GM12878 (cell line): Measurements from ENCODE around the gene LSM14A. TPM values are rescaled to one million over a fixed set of nuclear protein-coding genes. Genes with fewer than 3 reads are reported as not detected.

Experiments used
- ATAC-seq: fragments of 200-7000 bp; cut with Tn5 transposase; 3 replicates; pipeline ENCODE4 v1.9.1; 2020; ENCODE audit warnings: mild to moderate bottlenecking, moderate library complexity
- BruUV-seq: library from RNA; stranded (reverse); fragments of 400-500 nt; replicated peaks from 2 replicates; lab custom pipeline; 2021; lab: Mats Ljungman, UMichigan
- CTCF ChIA-PET: fragments of 300-600 bp; sonication (Branson Sonifier 250); formaldehyde crosslinking; extraction: SDS; loops from one replicate; lab custom pipeline; 2021; ENCODE audit warnings: inconsistent platforms; lab: Yijun Ruan, JAX
- POLR2A ChIA-PET: fragments of 350-600 bp; formaldehyde crosslinking; extraction: SDS; loops from one replicate; lab custom pipeline; 2021; ENCODE audit warnings: inconsistent platforms; lab: Charles Lee
- RAD21 ChIA-PET: fragments of 300-600 bp; sonication (Branson Sonifier 250); formaldehyde crosslinking; loops from one replicate; lab custom pipeline; 2023; ENCODE audit warnings: antibody characterized with exemption; ENCODE audit not compliant: unreplicated experiment; lab: Charles Lee
- SMC1A ChIA-PET: fragments of 300-600 bp; sonication (Branson Sonifier 250); formaldehyde crosslinking; loops from one replicate; lab custom pipeline; 2023; ENCODE audit not compliant: unreplicated experiment, uncharacterized antibody; lab: Charles Lee
- DNase-seq: peaks from one replicate; pipeline ENCODE4 v3.0.0-alpha.2; 2011; ENCODE audit warnings: low read depth, low spot score
- FAIRE-seq: peaks from 3 replicates; lab custom pipeline; 2011; peaks lifted over from hg19 to GRCh38; lab: Jason Lieb, UNC
- H2AFZ ChIP-seq: 2 replicates; pipeline ENCODE4 v1.6.0; 2011; ENCODE audit warnings: low read depth, low read length, control low read depth; ENCODE audit not compliant: control insufficient read depth
- H3K27ac ChIP-seq: 2 replicates; pipeline ENCODE4 v1.5.1; 2011; ENCODE audit warnings: control low read depth; ENCODE audit not compliant: control insufficient read depth, insufficient read depth
- H3K27me3 ChIP-seq, 2 experiments: replicated peaks in 1 of 2; 2 replicates each; pipeline versions ENCODE4 v1.6.0 to v1.6.1; 2011; ENCODE audit warnings: low read length in 1 of 2; ENCODE audit not compliant: control insufficient read depth in 2 of 2, insufficient read depth in 2 of 2
- H3K36me3 ChIP-seq, 2 experiments: 2 replicates each; pipeline ENCODE4 v1.5.1; 2011; ENCODE audit warnings: low read length in 1 of 2; ENCODE audit not compliant: control insufficient read depth in 2 of 2, insufficient read depth in 2 of 2
- H3K4me1 ChIP-seq: 2 replicates; pipeline ENCODE4 v1.6.1; 2011; ENCODE audit warnings: mild to moderate bottlenecking, low read length, moderate library complexity, mixed read lengths; ENCODE audit not compliant: control insufficient read depth, insufficient read depth
- H3K4me2 ChIP-seq: 2 replicates; pipeline ENCODE4 v1.6.0; 2011; ENCODE audit warnings: control low read depth; ENCODE audit not compliant: control insufficient read depth, insufficient read depth
- H3K4me3 ChIP-seq: fragments of 200-600 bp; sonication (generic); 2 replicates; pipeline ENCODE4 v1.5.1; 2016
- H3K79me2 ChIP-seq: 2 replicates; pipeline ENCODE4 v1.6.0; 2011; ENCODE audit warnings: low read length; ENCODE audit not compliant: control insufficient read depth, insufficient read depth
- H3K9ac ChIP-seq: 2 replicates; pipeline ENCODE4 v1.8.0; 2011; ENCODE audit warnings: low read length, control low read depth, mixed read lengths; ENCODE audit not compliant: control insufficient read depth, insufficient read depth
- H3K9me3 ChIP-seq: replicated peaks from 3 replicates; pipeline ENCODE4 v1.5.1; 2011; ENCODE audit warnings: mild to moderate bottlenecking, low read length; ENCODE audit not compliant: control insufficient read depth, insufficient read depth
- H4K20me1 ChIP-seq: 2 replicates; pipeline ENCODE4 v1.6.0; 2011; ENCODE audit not compliant: control insufficient read depth, insufficient read depth
- E2F4 ChIP-seq: IDR thresholded peaks from 2 replicates; pipeline ENCODE4 v1.6.1; 2012; ENCODE audit warnings: low read depth, low read length, improper control_type of control experiment
- WRNIP1 ChIP-seq: IDR thresholded peaks from 2 replicates; pipeline ENCODE4 v1.6.1; 2011; ENCODE audit warnings: low read depth, low read length, improper control_type of control experiment, borderline replicate concordance
- ZNF24 ChIP-seq: fragments of 450-650 bp; IDR thresholded peaks from 2 replicates; pipeline ENCODE4 v1.6.1; 2017; ENCODE audit warnings: antibody characterized with exemption, mild to moderate bottlenecking
- WGBS: methylation state at CpG from one replicate; pipeline ENCODE4 v1.1.6; 2016; ENCODE audit warnings: low lambda C conversion rate; ENCODE audit not compliant: insufficient replicate concordance, insufficient coverage; ENCODE audit errors: missing lambda C conversion rate; 5-methylcytosine and 5-hydroxymethylcytosine counted together
- in situ Hi-C: fragments of 300-500 bp; cut with MboI; formaldehyde crosslinking; loops from 9 replicates; pipeline ENCODE4 v1.14.3; 2018; ENCODE audit warnings: mixed read lengths
- intact Hi-C: fragments of 100-400 bp; cut with micrococcal nuclease; formaldehyde crosslinking; loops from one replicate; pipeline ENCODE4 v1.14.2; 2022; ENCODE audit not compliant: unreplicated experiment
- polyA plus RNA-seq, 11 experiments: library from polyadenylated mRNA; depleted of rRNA in 4 of 11; unstranded in 6 of 11; stranded (reverse) in 5 of 11; fragments of >200 nt; fragmentation: Nextera tagmentation in 4 of 11; fragmentation: Illumina TruSeq in 1 of 11; extraction: Ambion mirVana in 4 of 11; extraction: Trizol in 1 of 11; gene quantifications; 1 replicate in 1 of 11; 2 replicates in 10 of 11; pipeline versions ENCODE4 v1.2.1 to v1.2.3, GENCODE V29; 2011 to 2016; ENCODE audit warnings: inconsistent platforms in 2 of 11, missing spikeins in 2 of 11, low read depth in 1 of 11
- total RNA-seq, 4 experiments: library from RNA; depleted of rRNA in 3 of 4; stranded (reverse); fragments of >200 nt in 3 of 4; fragmentation: Illumina TruSeq in 1 of 4; extraction: Trizol in 1 of 4; gene quantifications; 2 replicates each; pipeline versions ENCODE4 v1.2.1 to v1.2.3, GENCODE V29; 2013 to 2021

LSM14A gene
- total and polyA plus RNA-seq, 10 of the 15 experiments (the other 5 are each of a cell fraction or from before 2014, with no cell fraction given), result 21.9 to 193 (median 89.4) TPM

DNA sequence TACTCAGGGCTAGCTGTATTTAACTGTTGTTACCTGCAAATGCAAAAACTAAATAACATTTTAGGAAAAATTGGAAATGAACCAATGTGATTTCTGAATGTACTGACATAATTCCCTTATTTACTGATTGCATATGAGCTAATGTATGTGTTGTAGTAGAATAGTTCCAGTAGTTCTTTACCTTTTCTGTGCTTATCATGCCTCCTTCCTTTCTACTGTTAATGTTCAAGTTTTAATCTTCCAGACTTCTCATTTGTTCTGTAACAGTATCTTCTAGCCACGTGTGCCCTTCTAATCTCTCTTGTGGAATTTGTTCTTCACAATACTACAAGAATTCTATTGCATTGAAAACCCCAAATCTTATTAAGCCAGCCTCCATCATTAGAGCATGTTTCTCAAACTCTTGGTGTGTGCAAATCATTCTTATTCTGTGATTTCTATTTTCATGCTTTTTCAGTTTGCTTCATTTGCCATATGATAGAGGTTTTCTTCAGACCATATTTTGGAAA lies 17.7 kb downstream of the LSM14A start:
- POLR2A ChIA-PET, result interaction anchor here (1.3 to 1.6 kb wide), 2 partner anchors 13 to 16 kb away, joined by 3 to 5 read pairs; no protein-coding TSS in a partner anchor
- peaks cover 2% of the 10 kb centered on the region; the same call in 1 of the 2 replicates for H4K20me1 ChIP-seq
- H3K9me3 ChIP-seq, result no peaks in the 10 kb centered on the region
- BruUV-seq, result no TSS peak
- H2AFZ ChIP-seq, result no peak overlapping the region
- H3K27me3 ChIP-seq, result no peaks in the 10 kb centered on the region
- no peak overlapping the region for H3K4me3 ChIP-seq
- in situ Hi-C loops, result no loop called here
- H3K79me2 ChIP-seq, result peaks cover 87% of the 10 kb centered on the region
- 84% methylated on average over 1 of the region's 1 CpG for WGBS
- no peak overlapping the region for H3K4me2 ChIP-seq
- H3K9ac ChIP-seq, result no peak overlapping the region
- no peak for FAIRE-seq
- no peak for ATAC-seq
- CTCF ChIA-PET, result interaction anchor here (1.5 kb wide), 1 partner anchor 30 kb away, joined by 4 read pairs; no protein-coding TSS in a partner anchor
- H3K4me1 ChIP-seq, result peaks cover 7% of the 10 kb centered on the region
- DNase-seq, result no peak
- intact Hi-C loops, result loop anchor here (10.0 kb wide), 1 partner anchor 235 kb away; the partner anchor contains the start of gene UBA2
- no peak for TF ChIP-seq ZNF24
- SMC1A ChIA-PET, result interaction anchor here (1.2 to 3.4 kb wide), 4 partner anchors 12 to 32 kb away, joined by 4 to 21 read pairs (median 4); no protein-coding TSS in a partner anchor
- peaks cover 0 to 14% of the 10 kb centered on the region in 2 experiments for H3K36me3 ChIP-seq
- RAD21 ChIA-PET, result interaction anchor here (2.0 kb wide), 1 partner anchor 12 kb away, joined by 11 read pairs; no protein-coding TSS in a partner anchor
- no peak overlapping the region for H3K27ac ChIP-seq

DNA sequence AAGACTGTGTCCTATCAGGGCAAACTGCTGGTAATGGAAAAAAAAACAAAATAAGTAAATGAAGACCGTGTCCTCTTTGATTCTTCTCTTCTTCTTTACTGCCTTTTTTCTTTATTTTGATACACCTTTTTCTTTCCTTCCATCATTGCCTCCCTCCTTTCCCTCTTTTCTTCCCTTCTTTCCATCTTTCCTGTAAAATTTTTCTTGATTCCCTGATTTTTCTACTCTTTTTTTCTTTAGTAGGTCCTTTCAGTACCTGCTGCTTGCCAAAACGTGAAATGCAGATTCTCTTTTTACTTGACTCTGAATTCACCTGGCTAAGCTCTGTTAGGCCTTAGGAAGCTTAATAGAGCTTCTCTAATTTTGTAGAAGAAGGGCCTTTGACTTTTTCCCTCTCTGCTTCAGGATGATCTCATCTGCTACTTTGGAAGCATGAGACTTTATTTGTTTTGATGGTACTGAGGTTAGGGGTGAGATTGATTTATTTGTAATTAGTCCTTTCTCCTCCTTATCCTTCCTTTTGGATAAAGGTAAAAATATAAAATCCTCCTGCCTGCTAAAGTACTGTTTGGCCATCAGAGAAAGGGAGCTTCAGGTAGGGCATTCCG lies 19.2 kb downstream of the LSM14A start:
- no peaks in the 10 kb centered on the region; the same call in 1 of the 2 replicates for H4K20me1 ChIP-seq
- POLR2A ChIA-PET, result interaction anchor here (0.5 kb wide), 1 partner anchor 129 kb away, joined by 3 read pairs; no protein-coding TSS in a partner anchor

More for the DNA sequence above, 19.2 kb downstream of the LSM14A start:
- Histone ChIP-seq H3K27ac (no peak overlapping the region), H3K4me1 (peaks cover 7% of the 10 kb centered on the region), H3K9me3 (no peaks in the 10 kb centered on the region), H3K4me3 (no peak overlapping the region), H3K36me3 (peaks cover 0 to 16% of the 10 kb centered on the region in 2 experiments), H3K9ac (no peak overlapping the region), H2AFZ (no peak overlapping the region)
- no peak for DNase-seq
- ChIA-PET CTCF (no interaction called here), RAD21 (no interaction called here)
- 43% methylated on average over 3 of the region's 3 CpGs for WGBS
- in situ Hi-C loops, result no loop called here
- intact Hi-C loops, result no loop called here
- BruUV-seq, result no TSS peak
- TF ChIP-seq E2F4 (no peak), WRNIP1 (no peak)
- TF ChIP-seq, all 136 proteins: peak for 0
- SMC1A ChIA-PET, result no interaction called here
- peaks cover 72% of the 10 kb centered on the region for H3K79me2 ChIP-seq
- no peaks in the 10 kb centered on the region for H3K27me3 ChIP-seq
- ATAC-seq (no peak), FAIRE-seq (no peak)
- no peak overlapping the region for H3K4me2 ChIP-seq
